NCI-H748 (cell line): Measurements from ENCODE around the gene RUBCNL.

Experiments
- DNase-seq: peaks from one replicate; lab custom pipeline; 2025; ENCODE audit not compliant: unreplicated experiment; lab: John Stamatoyannopoulos, UW

The RUBCNL gene

DNA sequence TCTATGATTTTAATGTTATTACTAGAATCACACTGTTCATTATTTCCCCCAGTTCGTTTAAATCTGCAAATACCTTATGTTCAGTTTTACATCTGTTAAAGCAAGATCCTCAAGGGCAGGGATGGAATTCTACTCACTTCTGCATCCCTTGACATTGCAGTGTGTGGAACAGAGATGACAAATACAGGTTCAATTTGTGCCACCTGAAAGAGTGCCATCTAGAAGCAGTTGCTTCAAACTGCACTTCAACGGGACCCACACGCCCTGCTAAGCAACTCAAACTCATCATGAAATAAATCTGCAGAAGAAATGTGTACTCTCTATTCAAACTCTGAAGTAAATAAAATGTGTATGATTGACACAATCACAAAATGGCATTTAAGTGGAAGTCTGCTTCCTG, 44.5 kb downstream of the RUBCNL start:
- no peak for DNase-seq

DNA sequence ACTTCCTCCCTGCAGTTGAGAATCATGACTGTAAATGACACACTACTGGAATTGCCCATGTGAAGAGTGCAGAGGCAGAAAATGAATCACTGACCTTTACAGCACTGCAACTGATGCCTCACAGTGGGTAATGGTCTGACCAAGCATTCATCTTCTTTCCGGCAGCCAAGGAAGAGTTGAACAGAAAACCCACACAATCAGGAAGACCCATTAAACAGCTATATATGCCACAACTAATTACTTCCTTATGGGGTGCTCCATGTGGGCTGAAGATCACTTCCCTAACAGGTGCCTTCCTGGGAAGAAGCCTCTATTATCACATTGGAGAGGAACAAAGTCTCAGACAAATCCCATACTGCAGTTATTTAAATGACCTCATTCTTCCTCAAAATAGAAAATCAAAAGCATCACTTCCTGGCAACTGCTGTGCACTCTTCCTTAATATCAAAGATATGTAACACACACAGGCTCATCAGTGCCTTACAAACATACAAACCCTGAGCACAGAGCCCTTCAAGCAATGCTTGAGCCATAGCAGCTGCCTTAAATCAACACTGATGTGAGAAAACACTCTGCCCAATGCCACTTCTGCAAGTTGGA, 45.8 kb downstream of the RUBCNL start:
- DNase-seq: no peak

DNA sequence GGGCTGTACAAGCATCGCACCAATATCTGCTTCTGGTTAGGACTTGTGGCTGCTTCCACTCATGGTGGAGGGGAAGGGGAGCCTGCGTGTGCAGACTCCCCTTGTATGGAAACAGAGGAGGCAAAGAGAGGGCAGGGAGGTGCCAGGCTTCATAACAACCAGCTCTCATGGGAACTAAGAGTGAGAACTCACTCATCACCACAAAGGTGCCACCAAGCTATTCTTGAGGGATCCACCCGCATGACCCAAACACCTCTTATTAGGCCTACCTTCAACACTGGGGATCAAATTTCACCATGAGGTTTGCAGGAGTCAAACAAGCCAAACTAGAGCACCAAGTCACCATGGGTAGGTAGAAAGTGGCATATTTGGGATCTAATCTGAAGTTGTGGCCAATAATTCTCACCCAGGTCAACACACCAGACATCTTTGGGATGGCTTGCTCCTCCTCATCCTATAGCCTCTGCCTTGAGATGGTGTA, 46.4 kb downstream of the RUBCNL start:
- no peak for DNase-seq

DNA sequence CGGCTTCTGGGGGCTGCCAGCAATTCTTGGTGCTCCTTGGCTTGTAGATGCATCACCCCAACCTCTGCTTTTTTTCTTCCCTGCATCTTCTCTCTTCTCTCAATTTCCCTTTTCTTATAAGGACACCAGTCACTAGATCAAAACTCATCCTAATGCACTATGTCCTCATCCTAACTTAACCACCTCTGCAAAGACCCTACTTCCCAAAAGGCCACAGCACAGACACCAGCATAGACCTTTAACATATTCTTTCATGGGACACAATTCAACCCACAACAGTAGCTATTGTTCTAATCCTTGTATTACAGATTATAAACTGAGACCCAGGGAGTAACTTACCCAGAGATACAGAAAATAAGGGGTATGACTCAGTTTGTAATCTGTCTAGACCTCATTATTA, 47.0 kb downstream of the RUBCNL start:
- DNase-seq: no peak

DNA sequence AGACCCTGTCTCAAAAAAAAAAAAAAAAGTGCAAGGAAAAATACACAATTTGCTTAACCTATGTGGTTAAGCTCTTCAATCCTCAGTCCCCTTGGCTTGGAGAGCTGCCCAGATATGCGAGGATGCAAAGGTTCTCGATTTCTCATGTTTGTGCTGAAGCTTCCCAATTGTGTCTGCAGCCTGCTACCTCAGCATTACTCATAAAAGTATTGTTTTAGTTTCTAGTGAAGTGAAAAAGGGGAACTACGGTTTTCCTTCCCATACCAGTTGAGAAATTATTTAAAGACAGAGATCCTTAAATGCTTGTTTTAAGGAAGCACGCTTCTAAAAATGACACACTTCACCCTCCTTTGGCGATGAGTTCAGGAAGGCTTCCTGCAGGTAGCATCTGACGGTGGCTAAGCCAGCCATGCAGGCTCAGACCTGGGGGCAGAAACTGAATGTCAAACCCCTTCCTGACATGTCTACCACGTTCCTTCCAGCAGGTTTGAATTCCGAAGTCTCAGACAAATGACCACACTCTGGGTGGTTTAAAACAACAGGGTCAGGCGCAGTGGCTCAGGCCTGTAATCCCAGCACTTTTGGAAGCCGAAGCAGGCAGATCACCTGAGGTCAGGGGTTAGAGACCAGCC, 47.9 kb downstream of the RUBCNL start:
- DNase-seq: no peak

DNA sequence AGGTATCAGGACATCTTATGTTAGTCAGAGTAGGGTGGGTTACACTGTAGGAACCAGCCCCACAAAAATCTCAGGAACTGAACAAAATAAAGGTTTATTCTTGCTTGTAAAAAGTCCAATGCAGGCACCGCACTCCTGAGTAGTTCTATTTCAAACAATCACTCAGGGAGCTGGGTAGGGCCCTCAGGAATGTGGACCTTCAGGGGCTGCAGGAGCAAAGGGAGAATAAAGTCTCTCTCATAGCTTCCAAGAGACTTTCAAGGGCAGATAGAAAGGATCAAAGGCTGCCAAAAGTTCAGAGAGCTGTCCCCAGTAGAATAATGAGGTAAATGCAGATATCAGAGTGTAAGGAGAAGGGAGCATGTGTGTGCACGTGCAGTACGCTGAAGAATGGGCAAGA, 49.4 kb downstream of the RUBCNL start:
- DNase-seq: no peak

- DNase-seq: no peak
These were observed 52.8 kb downstream of the RUBCNL start for GRCh38 chr13:46334035-46334822.

DNA sequence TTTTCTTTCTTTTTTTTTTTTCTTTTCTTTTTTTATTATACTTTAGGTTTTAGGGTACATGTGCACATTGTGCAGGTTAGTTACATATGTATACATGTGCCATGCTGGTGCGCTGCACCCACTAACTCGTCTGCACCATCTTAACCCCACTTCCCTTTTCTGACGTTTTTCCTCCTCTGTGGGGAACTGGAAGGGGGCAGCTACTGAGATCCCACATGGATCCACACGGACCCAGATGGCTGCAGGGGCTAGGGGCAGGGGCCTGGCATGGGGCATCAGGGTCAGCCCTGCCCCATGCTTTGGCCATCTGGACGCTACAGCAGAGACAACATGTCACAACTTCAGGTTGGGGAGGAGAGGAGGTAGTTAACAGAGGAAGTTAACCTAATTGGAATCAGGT, 54.3 kb downstream of the RUBCNL start:
- no peak for DNase-seq

GRCh38 chr13:46329624-46330023, 57.4 kb downstream of the RUBCNL start:
- no peak for DNase-seq

GRCh38 chr13:46327246-46327645, 59.8 kb downstream of the RUBCNL start:
- DNase-seq: no peak

GRCh38 chr13:46324976-46325375, 62.1 kb downstream of the RUBCNL start:
- DNase-seq: no peak

DNA sequence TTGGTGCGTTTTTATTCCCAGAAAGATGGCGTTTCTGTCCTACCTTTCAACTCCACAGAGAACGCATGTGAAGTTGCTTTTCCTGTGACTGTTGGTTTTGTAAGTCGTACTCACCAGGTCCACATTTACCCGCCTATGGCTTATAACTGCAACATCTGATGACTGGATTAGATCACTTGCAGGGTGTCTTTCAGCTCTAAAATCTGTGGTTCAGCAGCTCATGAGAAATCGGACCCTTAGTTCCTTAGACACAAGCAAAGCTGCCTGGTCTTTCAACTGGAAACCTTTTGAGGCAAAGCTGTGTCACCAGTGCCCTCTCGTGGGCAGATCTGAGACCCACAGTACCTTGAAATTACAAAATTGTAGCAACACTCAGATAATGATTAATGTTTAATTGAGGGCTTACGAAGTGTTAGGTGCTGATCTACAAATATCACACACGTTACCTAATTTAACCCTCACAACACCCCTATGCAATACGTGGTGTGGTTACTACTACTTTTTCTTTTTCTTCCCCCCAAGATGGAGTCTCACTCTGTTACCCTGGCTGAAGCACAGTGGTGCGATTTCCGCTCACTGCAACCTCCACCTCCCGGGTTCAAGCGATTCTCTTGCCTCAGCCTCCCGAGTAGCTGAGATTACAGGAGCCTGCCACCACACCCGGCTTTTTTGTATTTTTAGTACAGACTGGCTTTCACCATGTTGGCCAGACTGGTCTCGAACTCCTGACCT, 65.4 kb downstream of the RUBCNL start:
- peak; percentile 59 for DNase-seq

- DNase-seq: no peak
These were observed 66.2 kb downstream of the RUBCNL start for GRCh38 chr13:46320821-46321220.

- no peak for DNase-seq
These were observed 66.6 kb downstream of the RUBCNL start for GRCh38 chr13:46320406-46320805.

- no peak for DNase-seq
These were observed 68.1 kb downstream of the RUBCNL start for GRCh38 chr13:46318986-46319385.

- DNase-seq: no peak
These were observed 69.9 kb downstream of the RUBCNL start for GRCh38 chr13:46317120-46317519.

DNA sequence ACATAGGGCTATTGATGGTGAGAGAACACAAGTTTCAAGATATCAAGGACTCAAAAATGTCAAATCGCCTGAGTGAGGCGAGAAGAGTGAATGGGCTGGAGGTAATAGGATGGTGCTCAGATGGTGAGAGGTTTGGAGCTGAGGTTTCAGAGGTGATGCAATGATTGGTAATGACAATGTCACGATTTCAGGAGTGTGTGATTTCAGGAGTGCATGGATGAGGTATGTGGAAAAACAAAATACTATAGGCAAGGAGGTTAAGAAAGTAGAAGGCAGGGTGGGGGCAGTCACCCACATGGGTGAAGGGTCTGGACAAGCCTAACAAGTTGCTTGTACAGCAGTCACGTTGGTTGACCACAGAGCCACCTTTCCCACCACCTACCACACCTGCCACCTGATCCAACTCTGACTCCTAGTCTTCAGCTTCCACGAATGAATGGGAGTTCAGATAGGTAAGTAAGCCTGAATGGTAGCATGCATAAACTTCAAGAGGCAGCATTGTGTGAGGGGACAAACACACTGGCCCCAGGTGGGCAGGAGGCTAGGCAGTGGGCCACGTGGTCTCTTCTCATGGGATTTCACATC, 71.5 kb downstream of the RUBCNL start:
- DNase-seq: no peak

DNA sequence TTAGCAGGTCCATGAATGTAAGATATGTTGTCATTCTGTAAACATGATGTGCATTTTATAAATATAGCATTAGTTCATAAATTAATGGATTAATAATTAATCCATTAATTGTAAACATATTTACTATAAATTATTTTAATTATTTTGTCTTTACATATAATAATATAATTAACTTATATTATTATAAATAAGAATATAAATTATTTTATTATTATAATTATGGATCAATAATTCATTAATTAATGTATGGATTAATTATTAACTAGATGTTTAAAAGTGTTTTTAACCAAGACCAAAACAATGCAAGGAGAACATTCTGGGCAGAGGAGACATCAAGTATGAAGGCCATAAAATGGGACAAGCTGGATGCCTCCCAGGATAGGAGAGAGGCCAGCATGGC, 72.0 kb downstream of the RUBCNL start:
- DNase-seq: no peak

DNA sequence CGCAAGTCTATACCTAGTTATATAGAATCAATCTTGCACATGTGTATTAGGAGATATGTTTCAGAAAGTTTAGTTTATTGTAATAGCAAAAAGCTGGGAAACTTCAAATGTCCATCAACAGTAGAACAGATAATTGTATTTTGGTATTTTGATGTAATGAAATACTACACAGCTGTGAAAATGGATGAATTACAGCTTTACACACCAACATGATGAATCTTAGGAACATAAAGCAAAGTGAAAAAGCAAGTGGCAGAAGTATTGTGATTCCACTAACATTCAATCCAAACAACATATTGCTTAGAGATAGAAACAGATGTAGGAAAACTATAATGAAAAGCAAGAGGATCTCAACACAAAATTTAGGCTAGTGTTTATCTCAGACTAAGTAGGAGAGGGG, 72.5 kb downstream of the RUBCNL start:
- DNase-seq: no peak

DNA sequence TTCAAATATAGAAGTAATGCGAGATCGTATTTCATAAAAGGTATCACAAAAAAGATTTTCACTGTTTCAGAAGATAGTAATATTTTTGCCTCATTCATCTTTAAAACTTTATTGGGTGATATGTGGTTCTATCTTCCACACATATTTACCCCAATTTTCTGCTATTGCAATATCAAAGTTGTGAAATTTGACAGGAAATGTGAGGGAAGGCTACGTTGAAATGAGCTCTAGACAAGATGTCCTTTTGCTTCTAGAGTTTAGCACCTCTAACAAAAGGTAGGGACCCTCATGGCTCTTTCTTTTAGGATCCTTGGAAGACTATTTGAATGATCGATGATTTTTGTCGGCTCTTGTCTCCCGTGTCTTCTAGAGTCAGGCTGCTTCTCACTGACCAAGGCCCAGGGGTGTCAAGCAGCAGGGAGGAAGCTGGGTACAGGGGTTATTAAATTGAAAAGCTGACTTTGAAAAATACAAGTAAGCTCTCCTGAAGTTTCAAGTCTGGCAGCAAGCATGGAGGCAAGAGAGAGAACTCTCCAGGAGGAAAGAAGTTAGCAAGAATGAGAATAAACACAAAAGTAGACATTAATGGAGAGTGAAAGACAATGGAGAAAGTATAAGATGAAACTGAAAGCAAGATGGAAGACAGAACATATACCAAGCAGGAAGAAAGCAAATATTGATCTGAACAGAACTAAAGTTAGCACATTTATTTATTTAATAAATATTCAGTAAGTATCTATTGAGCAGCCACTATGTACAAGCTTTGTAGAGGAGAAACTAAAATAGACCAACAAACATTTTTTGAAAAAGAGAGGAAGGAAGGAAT, 73.4 kb downstream of the RUBCNL start:
- no peak for DNase-seq
